OCI-LY1 (cell line): ENCODE results near the gene TNIP3.

Source experiments
- CTCF ChIP-seq: fragments of 200-600 bp; sonication (generic), shearing (Covaris generic); IDR thresholded peaks from 2 replicates; pipeline ENCODE4 v1.5.1; 2017; ENCODE audit warnings: mild to moderate bottlenecking, antibody characterized with exemption, low read length, moderate library complexity, mixed read lengths
- EZH2 ChIP-seq: fragments of 200-600 bp; sonication (generic), shearing (Covaris generic); IDR thresholded peaks from 2 replicates; pipeline ENCODE4 v1.8.0; 2017; ENCODE audit warnings: borderline replicate concordance, mixed run types, mild to moderate bottlenecking, antibody characterized with exemption, low read length, moderate library complexity, mixed read lengths

DNA sequence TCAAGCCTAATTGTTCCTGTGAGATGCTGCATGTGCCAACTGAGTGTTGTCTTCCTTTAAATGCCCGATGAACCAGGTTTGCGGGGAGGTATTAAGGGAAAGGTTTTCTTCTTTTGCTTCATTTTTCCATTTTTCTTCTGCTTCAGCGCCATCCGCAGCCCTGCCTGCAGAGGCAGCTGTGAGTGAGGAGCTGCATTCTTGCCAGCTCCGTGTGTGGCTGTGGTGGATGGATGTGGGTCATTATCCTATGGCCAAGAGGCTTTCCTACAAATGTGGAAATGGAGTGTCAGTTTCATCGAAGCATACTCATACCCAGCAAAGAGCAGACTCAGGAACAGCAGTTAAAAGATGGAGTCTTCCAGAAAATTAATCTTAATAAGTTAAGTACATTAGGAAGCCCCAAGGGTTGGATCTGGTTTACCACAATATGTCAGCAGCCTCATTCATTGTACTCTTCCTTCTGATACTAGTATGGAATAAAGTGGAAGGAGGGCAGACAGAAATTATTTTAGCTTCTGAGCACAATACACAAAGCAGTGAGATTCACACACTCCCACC lies 37.6 kb downstream of the TNIP3 start:
- TF ChIP-seq CTCF (no peak), EZH2 (no peak)
